ENCODE results near the gene DUS4L.

DUS4L gene

DNA sequence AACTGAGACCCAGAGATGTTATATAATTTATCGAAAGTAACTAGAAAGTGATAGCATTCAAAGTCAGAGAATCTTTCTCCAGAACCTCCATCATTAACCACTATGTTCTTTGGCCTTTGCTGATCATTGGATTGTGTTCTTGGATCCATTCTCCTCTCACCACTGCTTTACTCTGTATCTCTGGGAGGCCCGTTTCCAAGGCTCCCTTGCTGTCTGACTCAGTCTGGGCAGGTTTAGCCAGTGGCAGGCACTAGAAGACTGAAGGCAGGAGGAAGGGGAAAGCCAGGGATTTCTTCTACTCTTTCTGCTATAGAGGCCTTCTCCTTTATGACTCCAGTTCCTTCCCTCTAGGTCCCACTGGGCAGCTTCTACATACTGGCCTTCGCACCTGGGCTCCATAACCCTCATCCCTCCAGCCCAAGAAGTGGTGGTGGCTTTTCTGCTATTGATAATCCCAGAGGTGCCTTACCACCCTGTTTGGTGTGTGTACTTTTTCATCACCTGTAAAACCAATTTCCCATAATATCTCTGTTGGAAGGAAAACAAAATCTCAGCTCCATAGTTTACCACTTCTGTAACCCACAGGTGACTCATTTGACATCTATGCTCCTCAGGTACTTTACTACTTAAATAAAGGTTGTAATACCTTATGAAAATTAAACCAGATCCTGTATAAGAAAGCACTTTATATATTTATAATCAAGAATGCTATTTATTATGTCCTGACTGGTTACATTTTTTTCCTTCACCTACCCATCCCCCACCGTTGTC, 52.3 kb downstream of the DUS4L start:
- DNase-seq (ENCODE audit: low spot score): no peak

DNA sequence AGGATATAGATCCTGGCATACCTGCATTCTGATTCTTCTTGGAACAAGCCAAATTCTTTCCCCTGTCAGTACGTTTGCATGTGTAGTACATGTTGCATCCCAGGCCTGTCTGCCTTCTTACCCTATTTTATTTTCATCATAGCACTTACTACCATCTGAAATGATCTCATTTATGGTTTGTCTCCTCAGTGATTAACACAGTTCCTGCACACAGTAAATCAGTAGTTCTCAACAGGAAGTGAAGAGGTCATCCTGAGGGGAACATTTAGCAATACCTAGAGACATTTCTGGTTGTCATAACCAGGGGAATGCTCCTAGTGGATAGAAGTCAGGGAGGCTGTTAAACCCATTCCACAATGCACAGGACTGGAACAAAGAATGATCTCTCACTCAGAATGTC, 58.7 kb downstream of the DUS4L start:
- DNase-seq (ENCODE audit: low spot score): peak; percentile 13

DNA sequence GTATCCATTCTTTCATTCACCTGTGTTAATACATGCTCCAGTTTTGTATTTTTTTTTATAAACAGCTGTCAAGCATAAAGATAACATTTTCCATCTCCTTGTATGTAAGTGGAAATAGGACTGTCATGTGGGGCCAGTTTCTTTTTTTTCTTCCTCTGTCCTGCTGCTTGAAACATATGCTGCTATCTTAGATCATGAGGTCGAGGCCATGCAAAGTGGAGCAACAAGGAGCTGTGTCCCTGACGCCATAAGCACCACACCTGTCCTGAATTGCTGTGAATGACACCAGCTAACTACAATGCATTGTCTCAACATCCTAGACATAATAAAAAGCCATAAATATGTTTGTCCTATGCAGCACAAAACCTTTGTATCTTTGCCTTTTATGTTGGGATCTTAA, 59.1 kb downstream of the DUS4L start:
- no peak for DNase-seq (ENCODE audit: low spot score)

DNA sequence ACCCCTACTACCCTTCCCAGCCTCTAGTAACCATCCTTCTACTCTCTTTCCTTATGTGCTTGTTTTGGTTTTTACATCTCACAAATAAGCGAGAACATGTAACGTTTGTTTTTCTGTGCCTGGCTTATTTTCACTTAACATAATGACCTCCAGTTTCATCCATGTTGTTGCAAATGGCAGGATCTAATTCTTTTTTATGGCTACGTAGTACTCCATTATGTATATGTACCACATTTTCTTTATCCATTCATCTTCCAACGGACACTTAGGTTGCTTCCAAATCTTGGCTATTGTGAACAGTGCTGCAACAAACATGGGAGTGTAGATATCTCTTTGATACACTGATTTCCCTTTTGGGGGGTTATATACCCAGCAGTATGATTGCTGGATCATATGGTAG, 63.2 kb downstream of the DUS4L start:
- no peak for DNase-seq (ENCODE audit: low spot score)
